ENCODE results near the gene ZNF513.

DNA sequence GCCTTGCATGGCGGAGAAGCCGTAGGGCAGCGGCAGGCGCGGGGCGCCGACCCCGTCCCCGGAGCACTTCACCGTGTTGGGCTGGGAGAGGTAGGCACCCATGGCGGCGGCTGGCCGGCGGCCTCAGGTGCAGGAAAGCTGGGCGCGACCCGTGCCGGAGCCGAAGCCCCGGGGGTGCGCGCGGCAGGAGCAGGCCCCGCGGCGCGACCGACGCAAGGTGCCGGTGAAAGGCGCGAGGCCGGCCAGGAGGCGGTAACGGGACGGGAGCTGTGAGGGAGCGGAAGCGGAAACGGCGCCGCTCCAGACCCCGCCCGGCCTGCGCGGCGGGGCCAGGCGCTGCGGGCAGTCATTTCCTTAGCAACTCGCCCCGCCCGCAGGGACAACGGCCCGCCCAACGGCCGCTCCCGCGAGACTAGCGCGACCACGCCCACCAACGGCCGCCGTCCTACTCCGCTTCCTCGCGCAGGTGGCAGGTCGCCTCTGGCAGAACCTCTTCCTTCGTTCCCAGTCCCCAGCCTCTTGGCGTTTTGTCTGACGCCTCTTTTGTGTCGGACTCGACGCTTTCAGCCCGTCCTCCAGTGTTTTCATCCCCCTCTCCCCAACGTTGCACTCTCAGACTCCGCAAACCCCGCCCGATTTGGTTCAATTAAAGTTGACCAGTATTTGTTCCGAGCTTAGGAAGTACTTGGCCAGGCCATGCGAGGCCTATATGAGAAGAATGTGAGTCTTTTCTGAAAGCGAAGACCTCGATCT is 29.0 kb upstream of the ZNF513 start, which contains the start of gene PPM1G:
- TF ChIP-seq, protein P1, sequence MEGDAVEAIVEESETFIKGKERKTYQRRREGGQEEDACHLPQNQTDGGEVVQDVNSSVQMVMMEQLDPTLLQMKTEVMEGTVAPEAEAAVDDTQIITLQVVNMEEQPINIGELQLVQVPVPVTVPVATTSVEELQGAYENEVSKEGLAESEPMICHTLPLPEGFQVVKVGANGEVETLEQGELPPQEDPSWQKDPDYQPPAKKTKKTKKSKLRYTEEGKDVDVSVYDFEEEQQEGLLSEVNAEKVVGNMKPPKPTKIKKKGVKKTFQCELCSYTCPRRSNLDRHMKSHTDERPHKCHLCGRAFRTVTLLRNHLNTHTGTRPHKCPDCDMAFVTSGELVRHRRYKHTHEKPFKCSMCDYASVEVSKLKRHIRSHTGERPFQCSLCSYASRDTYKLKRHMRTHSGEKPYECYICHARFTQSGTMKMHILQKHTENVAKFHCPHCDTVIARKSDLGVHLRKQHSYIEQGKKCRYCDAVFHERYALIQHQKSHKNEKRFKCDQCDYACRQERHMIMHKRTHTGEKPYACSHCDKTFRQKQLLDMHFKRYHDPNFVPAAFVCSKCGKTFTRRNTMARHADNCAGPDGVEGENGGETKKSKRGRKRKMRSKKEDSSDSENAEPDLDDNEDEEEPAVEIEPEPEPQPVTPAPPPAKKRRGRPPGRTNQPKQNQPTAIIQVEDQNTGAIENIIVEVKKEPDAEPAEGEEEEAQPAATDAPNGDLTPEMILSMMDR (optimal IDR thresholded peaks at IDR 0.05 in 1 of 3, IDR thresholded peaks at IDR 0.05 in 1 of 3, conservative IDR thresholded peaks at IDR 0.05 in 1 of 3; ENCODE audit: extremely low read depth in 1 of 3, insufficient read depth in 2 of 3, low read length in 3 of 3): no peak
- TF ChIP-seq EZH2 (IDR thresholded peaks at IDR 0.05; ENCODE audit: low read length): no peak

Data from keratinocyte (primary cell).